ENCODE results near the gene FBXL16. TPM values are rescaled to one million over a fixed set of nuclear protein-coding genes. Genes with fewer than 3 reads are reported as not detected.
A peak's percentile ranks its signal among the peaks of the same experiment; 100 is the strongest.

FBXL16 gene
- total RNA-seq, 1 donor from 2014 or later, result 0.13 TPM

DNA sequence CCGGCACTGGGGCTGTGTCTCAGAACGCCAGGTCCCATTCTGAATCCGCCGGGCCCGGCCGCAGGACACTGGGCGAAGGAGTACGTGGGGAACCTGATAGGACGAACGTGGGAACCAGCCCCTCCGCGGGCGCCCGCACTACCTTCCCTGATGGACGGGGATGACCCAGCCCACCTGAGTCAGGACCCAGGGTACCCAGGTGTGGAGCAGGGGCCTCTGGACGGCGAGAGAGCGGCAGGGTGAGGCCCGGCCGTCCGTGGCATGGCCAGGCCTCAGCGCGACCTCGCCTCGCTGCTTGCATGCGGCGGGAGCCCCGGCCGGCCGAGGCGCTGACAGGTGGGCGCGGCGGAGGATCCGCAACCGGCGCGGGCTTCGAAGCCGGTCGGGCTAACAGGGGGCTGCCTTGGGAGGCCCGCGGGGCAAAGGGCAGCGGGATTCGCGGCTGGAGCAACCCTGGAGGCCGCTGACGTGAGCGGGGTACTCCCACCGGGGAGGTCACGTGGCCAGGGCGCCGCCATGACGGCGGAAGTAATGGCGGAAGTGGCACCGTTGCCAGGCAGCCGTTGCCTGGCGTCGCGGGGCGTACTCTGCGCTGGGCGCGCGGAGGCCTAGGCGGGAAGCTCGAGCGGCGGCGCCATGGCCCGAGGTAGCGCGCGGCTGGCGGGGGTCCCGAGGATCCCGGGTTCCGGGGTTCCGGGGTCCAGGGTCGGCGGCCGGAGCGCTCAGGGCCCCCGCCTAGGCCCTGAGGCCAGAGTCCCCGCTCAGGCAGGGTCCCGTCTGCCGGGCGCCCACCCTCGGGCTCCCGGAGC lies 56.6 kb downstream of the FBXL16 start, which contains the start of gene WDR90:
Gene WDR90, plus strand, starts transcription at position 585 of the 809 bp plus-strand sequence. Its CDS starts 52 bp downstream, at position 637.
- Mint-ChIP-seq H3K4me1 (peaks cover 6% of the 10 kb centered on the region), H3K36me3 (no peaks in the 10 kb centered on the region), H3K27ac (no peak within 1 kb of the TSS), H3K4me3 (peak within 1 kb of the TSS; percentile 84), H3K9me3 (no peaks in the 10 kb centered on the region), H3K27me3 (ENCODE audit: insufficient read depth, low read depth) (no peaks in the 10 kb centered on the region)
- H3K4me2 ChIP-seq, result peak within 1 kb of the TSS; percentile 92
- peak within 1 kb of the TSS; percentile 16 for H2AFZ ChIP-seq (replicated peaks)
- H3K9ac ChIP-seq, result peak within 1 kb of the TSS; percentile 48
- H3K36me3 ChIP-seq, result no peaks in the 10 kb centered on the region
- peak; percentile 96 for DNase-seq (ENCODE audit: low spot score)
- peaks cover 5% of the 10 kb centered on the region for H3K4me1 ChIP-seq
- peaks cover 8% of the 10 kb centered on the region for H4K20me1 ChIP-seq (ENCODE audit: low read depth)
- no peak within 1 kb of the TSS for H3K27ac ChIP-seq
- peaks cover 4% of the 10 kb centered on the region for H3K27me3 ChIP-seq
- H3K4me3 ChIP-seq, result peak within 1 kb of the TSS; percentile 81
- TF ChIP-seq, protein P1, sequence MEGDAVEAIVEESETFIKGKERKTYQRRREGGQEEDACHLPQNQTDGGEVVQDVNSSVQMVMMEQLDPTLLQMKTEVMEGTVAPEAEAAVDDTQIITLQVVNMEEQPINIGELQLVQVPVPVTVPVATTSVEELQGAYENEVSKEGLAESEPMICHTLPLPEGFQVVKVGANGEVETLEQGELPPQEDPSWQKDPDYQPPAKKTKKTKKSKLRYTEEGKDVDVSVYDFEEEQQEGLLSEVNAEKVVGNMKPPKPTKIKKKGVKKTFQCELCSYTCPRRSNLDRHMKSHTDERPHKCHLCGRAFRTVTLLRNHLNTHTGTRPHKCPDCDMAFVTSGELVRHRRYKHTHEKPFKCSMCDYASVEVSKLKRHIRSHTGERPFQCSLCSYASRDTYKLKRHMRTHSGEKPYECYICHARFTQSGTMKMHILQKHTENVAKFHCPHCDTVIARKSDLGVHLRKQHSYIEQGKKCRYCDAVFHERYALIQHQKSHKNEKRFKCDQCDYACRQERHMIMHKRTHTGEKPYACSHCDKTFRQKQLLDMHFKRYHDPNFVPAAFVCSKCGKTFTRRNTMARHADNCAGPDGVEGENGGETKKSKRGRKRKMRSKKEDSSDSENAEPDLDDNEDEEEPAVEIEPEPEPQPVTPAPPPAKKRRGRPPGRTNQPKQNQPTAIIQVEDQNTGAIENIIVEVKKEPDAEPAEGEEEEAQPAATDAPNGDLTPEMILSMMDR (IDR thresholded peaks at IDR 0.05), result no peak
- no peak for TF ChIP-seq EZH2 (IDR thresholded peaks at IDR 0.05)
- TF ChIP-seq EZH2phosphoT487 (IDR thresholded peaks at IDR 0.05), result no peak
- H3F3A ChIP-seq (ENCODE audit: low read depth), result peaks cover 9% of the 10 kb centered on the region
- H3K9me3 ChIP-seq (ENCODE audit: low read depth), result no peaks in the 10 kb centered on the region
- H3K79me2 ChIP-seq (ENCODE audit: low read depth), result no peaks in the 10 kb centered on the region

GRCh38 chr16:648071-648780 lies 57.4 kb downstream of the FBXL16 start:
- Mint-ChIP-seq H3K27ac (no peak overlapping the region), H3K4me3 (peak overlapping the region; percentile 84), H3K9me3 (no peaks in the 10 kb centered on the region), H3K36me3 (no peaks in the 10 kb centered on the region), H3K4me1 (peaks cover 6% of the 10 kb centered on the region), H3K27me3 (ENCODE audit: insufficient read depth, low read depth) (no peaks in the 10 kb centered on the region)
- Histone ChIP-seq H3K27ac (no peak overlapping the region), H4K20me1 (ENCODE audit: low read depth) (peaks cover 9% of the 10 kb centered on the region), H2AFZ (replicated peaks) (no peak overlapping the region), H3K36me3 (no peaks in the 10 kb centered on the region), H3K4me1 (peaks cover 5% of the 10 kb centered on the region), H3K9me3 (ENCODE audit: low read depth) (no peaks in the 10 kb centered on the region), H3K4me3 (peak overlapping the region; percentile 81), H3F3A (ENCODE audit: low read depth) (peaks cover 9% of the 10 kb centered on the region), H3K9ac (peak overlapping the region; percentile 38), H3K79me2 (ENCODE audit: low read depth) (no peaks in the 10 kb centered on the region), H3K27me3 (peaks cover 11% of the 10 kb centered on the region), H3K4me2 (peak overlapping the region; percentile 92)
- DNase-seq (ENCODE audit: low spot score), result peak; percentile 62
- TF ChIP-seq, protein P1 (IDR thresholded peaks at IDR 0.05), result peak; percentile 61
- TF ChIP-seq EZH2phosphoT487 (IDR thresholded peaks at IDR 0.05), result no peak

DNA sequence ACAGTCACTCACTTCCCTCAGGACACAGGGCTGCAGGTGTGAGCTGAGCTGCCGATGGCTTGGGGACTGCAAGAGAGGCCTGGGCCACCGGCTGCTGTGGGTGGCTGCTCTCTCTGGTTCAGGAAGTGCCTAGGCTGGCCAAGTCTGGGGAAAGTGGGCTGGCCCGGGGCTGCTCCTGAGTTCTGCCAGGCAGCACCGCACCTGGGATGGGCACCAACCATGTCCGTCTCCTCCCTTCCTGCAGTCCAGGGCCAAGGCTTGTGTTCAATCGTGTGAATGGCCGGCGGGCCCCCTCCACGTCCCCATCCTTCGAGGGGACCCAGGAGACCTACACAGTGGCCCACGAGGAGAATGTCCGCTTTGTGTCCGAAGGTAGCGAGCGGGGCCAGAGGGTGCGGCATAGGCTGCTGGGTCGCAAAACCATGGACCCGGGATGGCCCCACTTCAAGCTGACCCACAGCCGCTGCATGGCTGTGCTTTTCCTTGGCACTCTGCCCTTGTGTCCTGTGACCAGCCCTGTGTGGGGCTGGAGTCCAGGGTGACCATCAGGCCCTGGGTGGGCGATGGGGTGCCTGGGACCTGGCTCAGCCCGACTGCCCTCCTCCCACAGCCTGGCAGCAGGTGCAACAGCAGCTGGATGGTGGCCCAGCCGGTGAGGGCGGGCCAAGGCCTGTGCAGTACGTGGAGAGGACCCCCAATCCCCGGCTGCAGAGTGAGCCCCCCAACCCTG lies 58.3 kb downstream of the FBXL16 start:
- Histone ChIP-seq H3F3A (ENCODE audit: low read depth) (peaks cover 14% of the 10 kb centered on the region), H3K27ac (no peak overlapping the region), H3K27me3 (peaks cover 20% of the 10 kb centered on the region), H3K9ac (no peak overlapping the region), H3K36me3 (no peaks in the 10 kb centered on the region), H3K4me3 (no peak overlapping the region), H3K4me1 (peaks cover 5% of the 10 kb centered on the region), H2AFZ (replicated peaks) (no peak overlapping the region), H3K79me2 (ENCODE audit: low read depth) (no peaks in the 10 kb centered on the region), H4K20me1 (ENCODE audit: low read depth) (peaks cover 16% of the 10 kb centered on the region), H3K9me3 (ENCODE audit: low read depth) (no peaks in the 10 kb centered on the region), H3K4me2 (no peak overlapping the region)
- no peaks in the 10 kb centered on the region for H3K36me3 Mint-ChIP-seq
- H3K9me3 Mint-ChIP-seq, result no peaks in the 10 kb centered on the region
- no peak overlapping the region for H3K27ac Mint-ChIP-seq
- peak overlapping the region; percentile 46 for H3K4me3 Mint-ChIP-seq
- H3K4me1 Mint-ChIP-seq, result peaks cover 9% of the 10 kb centered on the region
- no peak for TF ChIP-seq EZH2phosphoT487 (IDR thresholded peaks at IDR 0.05)
- TF ChIP-seq, protein P1 (IDR thresholded peaks at IDR 0.05), result no peak
- TF ChIP-seq EZH2 (IDR thresholded peaks at IDR 0.05), result no peak
- DNase-seq (ENCODE audit: low spot score), result no peak
- H3K27me3 Mint-ChIP-seq (ENCODE audit: insufficient read depth, low read depth), result no peaks in the 10 kb centered on the region
